IMR-90 (cell line): ENCODE data around the gene DUSP6. TPM values are rescaled to one million over a fixed set of nuclear protein-coding genes. Genes with fewer than 3 reads are reported as not detected.

ENCODE experiments used
- ATAC-seq: fragments of 200-7000 bp; cut with Tn5 transposase; 2 replicates; pipeline ENCODE4 v1.9.1; 2020; ENCODE audit warnings: low read depth, mild to moderate bottlenecking, moderate library complexity
- BruUV-seq: library from RNA; stranded (reverse); fragments of 400-500 nt; replicated peaks from 2 replicates; lab custom pipeline; 2021; lab: Mats Ljungman, UMichigan
- CTCF ChIA-PET: fragments of 300-600 bp; formaldehyde crosslinking; extraction: SDS; loops from one replicate; lab custom pipeline; 2021; ENCODE audit warnings: antibody characterized with exemption; lab: Yijun Ruan, JAX
- POLR2A ChIA-PET: fragments of 300-600 bp; sonication (Branson Sonifier 250); formaldehyde crosslinking; loops from one replicate; lab custom pipeline; 2022; ENCODE audit warnings: antibody characterized with exemption; ENCODE audit not compliant: unreplicated experiment; lab: Charles Lee
- DNase-seq: peaks from one replicate; pipeline ENCODE4 v3.0.0; 2013
- H2AFZ ChIP-seq: replicated peaks from 2 replicates; pipeline ENCODE3; 2013; ENCODE audit warnings: low read length, mild to moderate bottlenecking; ENCODE audit not compliant: poor library complexity
- H2AK5ac ChIP-seq: 2 replicates; pipeline ENCODE4 v1.6.1; 2013; ENCODE audit warnings: low read depth, low read length, inconsistent platforms
- H2AK9ac ChIP-seq: replicated peaks from 2 replicates; pipeline ENCODE3; 2013; ENCODE audit warnings: mild to moderate bottlenecking, low read depth, low read length, moderate library complexity; ENCODE audit not compliant: poor library complexity
- H2BK120ac ChIP-seq: 2 replicates; pipeline ENCODE4 v1.6.1; 2013; ENCODE audit warnings: low read depth, low read length, inconsistent platforms
- H2BK15ac ChIP-seq: 3 replicates; pipeline ENCODE4 v1.6.1; 2013; ENCODE audit warnings: low read depth, low read length, inconsistent platforms
- H2BK20ac ChIP-seq: 2 replicates; pipeline ENCODE4 v1.6.1; 2013; ENCODE audit warnings: low read depth, mild to moderate bottlenecking, inconsistent platforms, low read length, moderate library complexity
- H2BK5ac ChIP-seq: 2 replicates; pipeline ENCODE4 v1.6.1; 2013; ENCODE audit warnings: mild to moderate bottlenecking, low read depth, low read length, inconsistent platforms; ENCODE audit not compliant: poor library complexity, severe bottlenecking
- H3K14ac ChIP-seq: replicated peaks from 2 replicates; pipeline ENCODE4 v1.6.1; 2013; ENCODE audit warnings: low read depth, low read length, inconsistent platforms
- H3K18ac ChIP-seq: 2 replicates; pipeline ENCODE4 v1.6.1; 2013; ENCODE audit warnings: low read depth, low read length, control low read depth
- H3K23ac ChIP-seq: 2 replicates; pipeline ENCODE4 v1.6.1; 2013; ENCODE audit warnings: low read depth, low read length, inconsistent platforms
- H3K27ac ChIP-seq: 2 replicates; pipeline ENCODE4 v1.5.1; 2013; ENCODE audit warnings: mild to moderate bottlenecking, control low read depth, low read length; ENCODE audit not compliant: insufficient read depth
- H3K27me3 ChIP-seq: 2 replicates; pipeline ENCODE4 v1.6.1; 2013; ENCODE audit warnings: low read length; ENCODE audit not compliant: control insufficient read depth, insufficient read depth
- H3K36me3 ChIP-seq: 2 replicates; pipeline ENCODE4 v1.6.1; 2013; ENCODE audit warnings: low read length, mixed read lengths; ENCODE audit not compliant: control insufficient read depth, insufficient read depth
- H3K4ac ChIP-seq: 2 replicates; pipeline ENCODE4 v1.6.1; 2013; ENCODE audit warnings: low read depth, low read length, inconsistent platforms
- H3K4me1 ChIP-seq: 2 replicates; pipeline ENCODE4 v1.6.1; 2013; ENCODE audit warnings: low read length, mixed read lengths; ENCODE audit not compliant: control insufficient read depth, insufficient read depth
- H3K4me2 ChIP-seq: 2 replicates; pipeline ENCODE4 v1.6.1; 2013; ENCODE audit warnings: low read depth, mild to moderate bottlenecking, control low read depth, low read length, moderate library complexity
- H3K4me3 ChIP-seq: 2 replicates; pipeline ENCODE4 v1.5.1; 2013; ENCODE audit warnings: low read depth, mild to moderate bottlenecking, control low read depth, low read length, moderate library complexity; ENCODE audit not compliant: insufficient read depth
- H3K56ac ChIP-seq: 2 replicates; pipeline ENCODE4 v1.6.1; 2013; ENCODE audit warnings: low read length, inconsistent platforms; ENCODE audit not compliant: insufficient read depth; ENCODE audit errors: extremely low read depth
- H3K79me1 ChIP-seq, 2 experiments: 2 replicates each; pipeline ENCODE4 v1.6.1; 2013; ENCODE audit warnings: low read length in 2 of 2, inconsistent platforms in 1 of 2, low read depth in 1 of 2
- H3K9ac ChIP-seq: 2 replicates; pipeline ENCODE4 v1.6.1; 2013; ENCODE audit warnings: low read depth, low read length, control low read depth
- H3K9me1 ChIP-seq: 2 replicates; pipeline ENCODE4 v1.6.1; 2013; ENCODE audit warnings: low read length, inconsistent platforms; ENCODE audit not compliant: insufficient read depth
- H3K9me3 ChIP-seq: 2 replicates; pipeline ENCODE4 v1.6.1; 2013; ENCODE audit warnings: low read length; ENCODE audit not compliant: control insufficient read depth, insufficient read depth
- H4K20me1 ChIP-seq: 2 replicates; pipeline ENCODE4 v1.6.1; 2013; ENCODE audit warnings: low read length, inconsistent platforms; ENCODE audit not compliant: insufficient read depth
- H4K5ac ChIP-seq: 2 replicates; pipeline ENCODE4 v1.6.1; 2013; ENCODE audit warnings: mild to moderate bottlenecking, low read depth, low read length, control low read depth
- H4K8ac ChIP-seq, 2 experiments: 2 replicates each; pipeline ENCODE4 v1.6.1; 2013; ENCODE audit warnings: low read depth in 2 of 2, low read length in 2 of 2, control low read depth in 1 of 2, inconsistent platforms in 1 of 2
- H4K91ac ChIP-seq: 2 replicates; pipeline ENCODE4 v1.6.1; 2013; ENCODE audit warnings: low read depth, low read length, inconsistent platforms; ENCODE audit not compliant: insufficient read depth
- BHLHE40 ChIP-seq: fragments of 150-350 bp; IDR thresholded peaks from 2 replicates; pipeline ENCODE4 v1.6.1; 2016; ENCODE audit warnings: mild to moderate bottlenecking, low read depth, low read length
- CEBPB ChIP-seq: IDR thresholded peaks from 2 replicates; pipeline ENCODE4 v1.6.1; 2012; ENCODE audit warnings: low read depth, low read length, improper control_type of control experiment
- CHD1 ChIP-seq: IDR thresholded peaks from 2 replicates; pipeline ENCODE4 v1.6.1; 2012; ENCODE audit warnings: low read depth, low read length, improper control_type of control experiment
- FOS ChIP-seq: fragments of 150-350 bp; IDR thresholded peaks from 2 replicates; pipeline ENCODE4 v1.6.1; 2016; ENCODE audit warnings: low read depth, low read length
- MAFK ChIP-seq: IDR thresholded peaks from 2 replicates; pipeline ENCODE4 v1.6.1; 2012; ENCODE audit warnings: low read depth, low read length, improper control_type of control experiment
- MAZ ChIP-seq: IDR thresholded peaks from 2 replicates; pipeline ENCODE4 v1.6.1; 2012; ENCODE audit warnings: low read depth, mild to moderate bottlenecking, low read length, improper control_type of control experiment, moderate library complexity, borderline replicate concordance
- NFE2L2 ChIP-seq: fragments of 150-350 bp; IDR thresholded peaks from 2 replicates; pipeline ENCODE4 v1.6.1; 2016; ENCODE audit warnings: low read depth, mild to moderate bottlenecking, low read length
- POLR2A ChIP-seq: IDR thresholded peaks from 2 replicates; pipeline ENCODE4 v1.6.1; 2012; ENCODE audit warnings: mild to moderate bottlenecking, low read depth, low read length
- RAD21 ChIP-seq: IDR thresholded peaks from 2 replicates; pipeline ENCODE4 v1.6.1; 2012; ENCODE audit warnings: low read length, improper control_type of control experiment
- RCOR1 ChIP-seq: IDR thresholded peaks from 2 replicates; pipeline ENCODE4 v1.6.1; 2012; ENCODE audit warnings: mild to moderate bottlenecking, low read length, improper control_type of control experiment; ENCODE audit not compliant: insufficient replicate concordance
- RFX5 ChIP-seq: IDR thresholded peaks from 2 replicates; pipeline ENCODE4 v1.8.0; 2012; ENCODE audit warnings: low read depth, mild to moderate bottlenecking, low read length, moderate library complexity
- SMC3 ChIP-seq: fragments of 150-350 bp; IDR thresholded peaks from 2 replicates; pipeline ENCODE4 v1.6.1; 2016; ENCODE audit warnings: low read depth, mild to moderate bottlenecking, antibody characterized with exemption, low read length, moderate library complexity
- dilution Hi-C: fragments of 300-500 bp; cut with HindIII; formaldehyde crosslinking; loops from one replicate; pipeline ENCODE4 v1.14.3; 2018; ENCODE audit warnings: low sequenced_read_pairs; ENCODE audit not compliant: unreplicated experiment
- in situ Hi-C: fragments of 300-500 bp; cut with MboI; formaldehyde crosslinking; loops from 3 replicates; pipeline ENCODE4 v1.14.3; 2019; ENCODE audit warnings: low sequenced_read_pairs, inconsistent platforms, mixed read lengths
- intact Hi-C: fragments of 100-400 bp; cut with micrococcal nuclease; formaldehyde crosslinking; loops from 2 replicates; pipeline ENCODE4 v1.10.0; 2022
- polyA plus RNA-seq, 3 experiments: library from polyadenylated mRNA; depleted of rRNA; stranded (reverse); fragments of >200 nt; gene quantifications; 2 replicates each; pipeline ENCODE4 v1.2.3, GENCODE V29; 2012; ENCODE audit warnings: low replicate concordance in 1 of 3
- total RNA-seq: library from RNA; depleted of rRNA; stranded (reverse); fragments of >200 nt; gene quantifications from 2 replicates; pipeline ENCODE4 v1.2.3, GENCODE V29; 2012
- TF ChIP-seq, protein P1 (sequence below): conservative IDR thresholded peaks from 2 replicates; pipeline ENCODE4 v1.5.1; 2012; ENCODE audit warnings: mild to moderate bottlenecking, low read depth, low read length, improper control_type of control experiment
- TF ChIP-seq, protein P2 (sequence below): fragments of 150-350 bp; IDR thresholded peaks from 2 replicates; pipeline ENCODE4 v1.6.1; 2017; ENCODE audit warnings: mild to moderate bottlenecking, antibody characterized with exemption, low read length, low read depth

Gene DUSP6
- total and polyA plus RNA-seq, 2 of the 4 experiments (the other 2 are of a cell fraction), result 38.5 to 70.1 TPM

DNA sequence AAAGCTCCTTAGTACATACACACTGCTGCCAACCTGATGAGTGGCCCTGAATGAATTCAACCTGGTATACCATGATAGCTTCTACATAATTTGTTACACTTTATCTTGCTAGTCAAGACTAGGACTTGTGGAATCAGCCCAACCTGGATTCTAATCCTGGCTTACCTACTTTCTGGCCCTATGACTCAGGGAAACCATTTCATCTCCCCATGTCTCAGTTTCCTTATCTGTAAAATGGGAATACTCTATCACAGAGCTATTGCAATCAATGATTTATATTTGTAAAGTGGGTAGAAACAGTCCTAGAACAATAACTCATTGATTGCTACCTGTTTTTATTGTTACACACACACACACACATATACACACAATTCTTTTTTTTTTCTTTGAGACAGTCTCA is 6.5 kb upstream of the DUSP6 start:
- Histone ChIP-seq H3K27ac (no peak overlapping the region), H3K4ac (no peak overlapping the region), H2BK5ac (no peak overlapping the region), H3K56ac (no peak overlapping the region), H3K4me2 (no peak overlapping the region), H3K4me1 (peaks cover 7% of the 10 kb centered on the region), H3K23ac (no peak overlapping the region), H2AK5ac (no peak overlapping the region), H3K9me3 (no peaks in the 10 kb centered on the region), H3K79me1 (peaks cover 36 to 71% of the 10 kb centered on the region in 2 experiments), H3K9ac (no peak overlapping the region), H3K4me3 (no peak overlapping the region), H4K5ac (no peak overlapping the region), H2BK120ac (no peak overlapping the region), H3K36me3 (peaks cover 3% of the 10 kb centered on the region), H4K91ac (no peak overlapping the region), H3K9me1 (peaks cover 22% of the 10 kb centered on the region), H2BK15ac (no peak overlapping the region), H2AFZ (no peak overlapping the region), H2AK9ac (no peak overlapping the region), H3K27me3 (no peaks in the 10 kb centered on the region), H3K18ac (no peak overlapping the region), H3K14ac (no peak overlapping the region), H4K8ac (no peak overlapping the region), H4K20me1 (no peaks in the 10 kb centered on the region), H2BK20ac (no peak overlapping the region)
- no peak for TF ChIP-seq CEBPB
- no peak for TF ChIP-seq RCOR1
- TF ChIP-seq NFE2L2, result no peak
- no peak for TF ChIP-seq BHLHE40
- TF ChIP-seq MAFK, result no peak
- TF ChIP-seq RFX5, result no peak
- TF ChIP-seq, protein P1, sequence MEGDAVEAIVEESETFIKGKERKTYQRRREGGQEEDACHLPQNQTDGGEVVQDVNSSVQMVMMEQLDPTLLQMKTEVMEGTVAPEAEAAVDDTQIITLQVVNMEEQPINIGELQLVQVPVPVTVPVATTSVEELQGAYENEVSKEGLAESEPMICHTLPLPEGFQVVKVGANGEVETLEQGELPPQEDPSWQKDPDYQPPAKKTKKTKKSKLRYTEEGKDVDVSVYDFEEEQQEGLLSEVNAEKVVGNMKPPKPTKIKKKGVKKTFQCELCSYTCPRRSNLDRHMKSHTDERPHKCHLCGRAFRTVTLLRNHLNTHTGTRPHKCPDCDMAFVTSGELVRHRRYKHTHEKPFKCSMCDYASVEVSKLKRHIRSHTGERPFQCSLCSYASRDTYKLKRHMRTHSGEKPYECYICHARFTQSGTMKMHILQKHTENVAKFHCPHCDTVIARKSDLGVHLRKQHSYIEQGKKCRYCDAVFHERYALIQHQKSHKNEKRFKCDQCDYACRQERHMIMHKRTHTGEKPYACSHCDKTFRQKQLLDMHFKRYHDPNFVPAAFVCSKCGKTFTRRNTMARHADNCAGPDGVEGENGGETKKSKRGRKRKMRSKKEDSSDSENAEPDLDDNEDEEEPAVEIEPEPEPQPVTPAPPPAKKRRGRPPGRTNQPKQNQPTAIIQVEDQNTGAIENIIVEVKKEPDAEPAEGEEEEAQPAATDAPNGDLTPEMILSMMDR, result no peak
- TF ChIP-seq POLR2A, result no peak
- no peak for TF ChIP-seq MAZ
- TF ChIP-seq, protein P2, sequence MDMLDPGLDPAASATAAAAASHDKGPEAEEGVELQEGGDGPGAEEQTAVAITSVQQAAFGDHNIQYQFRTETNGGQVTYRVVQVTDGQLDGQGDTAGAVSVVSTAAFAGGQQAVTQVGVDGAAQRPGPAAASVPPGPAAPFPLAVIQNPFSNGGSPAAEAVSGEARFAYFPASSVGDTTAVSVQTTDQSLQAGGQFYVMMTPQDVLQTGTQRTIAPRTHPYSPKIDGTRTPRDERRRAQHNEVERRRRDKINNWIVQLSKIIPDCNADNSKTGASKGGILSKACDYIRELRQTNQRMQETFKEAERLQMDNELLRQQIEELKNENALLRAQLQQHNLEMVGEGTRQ, result no peak
- no peak for TF ChIP-seq FOS
- no peak for TF ChIP-seq SMC3
- TF ChIP-seq CHD1, result no peak
- no peak for TF ChIP-seq RAD21
- DNase-seq (no peak), ATAC-seq (no peak)
- intact Hi-C loops, result no loop called here
- dilution Hi-C loops, result no loop called here
- CTCF ChIA-PET, result interaction anchor here (1.0 kb wide), 1 partner anchor 103 kb away, joined by 3 read pairs; no protein-coding TSS in a partner anchor
- POLR2A ChIA-PET, result no interaction called here
- in situ Hi-C loops, result loop anchor here (5.0 to 10.0 kb wide), 2 partner anchors 93 to 166 kb away; partner anchors contain the start of genes GALNT4 and POC1B
- no TSS peak for BruUV-seq
